ENCODE results near the gene LAGE3. TPM values are rescaled to one million over a fixed set of nuclear protein-coding genes. Genes with fewer than 3 reads are reported as not detected.

Gene LAGE3
- total and polyA plus RNA-seq, 2 of the 13 experiments (the other 11 are each of a cell fraction or from before 2014, with no cell fraction given), result 7.6 to 12.7 TPM

- no peak for TF ChIP-seq YEATS4 (CRISPR knock-in tag; IDR thresholded peaks at IDR 0.05; ENCODE audit: borderline replicate concordance)
- no peak for TF ChIP-seq NCOA2 (CRISPR knock-in tag; IDR thresholded peaks at IDR 0.05)
- TF ChIP-seq, protein P1, sequence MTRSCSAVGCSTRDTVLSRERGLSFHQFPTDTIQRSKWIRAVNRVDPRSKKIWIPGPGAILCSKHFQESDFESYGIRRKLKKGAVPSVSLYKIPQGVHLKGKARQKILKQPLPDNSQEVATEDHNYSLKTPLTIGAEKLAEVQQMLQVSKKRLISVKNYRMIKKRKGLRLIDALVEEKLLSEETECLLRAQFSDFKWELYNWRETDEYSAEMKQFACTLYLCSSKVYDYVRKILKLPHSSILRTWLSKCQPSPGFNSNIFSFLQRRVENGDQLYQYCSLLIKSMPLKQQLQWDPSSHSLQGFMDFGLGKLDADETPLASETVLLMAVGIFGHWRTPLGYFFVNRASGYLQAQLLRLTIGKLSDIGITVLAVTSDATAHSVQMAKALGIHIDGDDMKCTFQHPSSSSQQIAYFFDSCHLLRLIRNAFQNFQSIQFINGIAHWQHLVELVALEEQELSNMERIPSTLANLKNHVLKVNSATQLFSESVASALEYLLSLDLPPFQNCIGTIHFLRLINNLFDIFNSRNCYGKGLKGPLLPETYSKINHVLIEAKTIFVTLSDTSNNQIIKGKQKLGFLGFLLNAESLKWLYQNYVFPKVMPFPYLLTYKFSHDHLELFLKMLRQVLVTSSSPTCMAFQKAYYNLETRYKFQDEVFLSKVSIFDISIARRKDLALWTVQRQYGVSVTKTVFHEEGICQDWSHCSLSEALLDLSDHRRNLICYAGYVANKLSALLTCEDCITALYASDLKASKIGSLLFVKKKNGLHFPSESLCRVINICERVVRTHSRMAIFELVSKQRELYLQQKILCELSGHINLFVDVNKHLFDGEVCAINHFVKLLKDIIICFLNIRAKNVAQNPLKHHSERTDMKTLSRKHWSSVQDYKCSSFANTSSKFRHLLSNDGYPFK (CRISPR knock-in tag; IDR thresholded peaks at IDR 0.05; ENCODE audit: borderline replicate concordance), result no peak
- no peak for TF ChIP-seq TCF12 (IDR thresholded peaks at IDR 0.05)
- TF ChIP-seq TCF12 (CRISPR knock-in tag; IDR thresholded peaks at IDR 0.05), result no peak
- TF ChIP-seq HNF4G (IDR thresholded peaks at IDR 0.05; ENCODE audit: borderline replicate concordance, low read depth, low read length), result peak; percentile 7; the same call in 1 of the 2 replicates
- TF ChIP-seq HNF4G (CRISPR knock-in tag; IDR thresholded peaks at IDR 0.05; ENCODE audit: borderline replicate concordance, low read depth), result no peak
- TF ChIP-seq ZZZ3 (CRISPR knock-in tag; IDR thresholded peaks at IDR 0.05; ENCODE audit: borderline replicate concordance), result no peak
- TF ChIP-seq NR1H2 (CRISPR knock-in tag; IDR thresholded peaks at IDR 0.05; ENCODE audit: borderline replicate concordance, low read depth), result no peak
- no peak for TF ChIP-seq CHD2 (IDR thresholded peaks at IDR 0.05; ENCODE audit: low read depth, low read length)
- no peak for TF ChIP-seq ZNF816 (CRISPR knock-in tag; IDR thresholded peaks at IDR 0.05; ENCODE audit: borderline replicate concordance)
Measured at GRCh38 chrX:154517101-154517781, 38.2 kb upstream of the LAGE3 start (continued).
